CD4-positive, alpha-beta T cell (primary cell): ENCODE data around the gene JMJD6. TPM values are rescaled to one million over a fixed set of nuclear protein-coding genes. Genes with fewer than 3 reads are reported as not detected.

Source experiments
- ATAC-seq: fragments of 200-7000 bp; cut with Tn5 transposase; one replicate; pipeline ENCODE4 v1.10.0; 2022; ENCODE audit warnings: mild to moderate bottlenecking; ENCODE audit not compliant: poor library complexity
- CTCF ChIA-PET: fragments of 350-600 bp; sonication (Branson Sonifier 250); formaldehyde crosslinking; loops from one replicate; lab custom pipeline; 2021; ENCODE audit warnings: antibody characterized with exemption, inconsistent platforms; lab: Charles Lee
- POLR2A ChIA-PET: fragments of 350-600 bp; sonication (Branson Sonifier 250); formaldehyde crosslinking; loops from one replicate; lab custom pipeline; 2021; ENCODE audit warnings: antibody characterized with exemption, inconsistent platforms; lab: Charles Lee
- DNase-seq, 14 experiments: peaks; one replicate each; pipeline ENCODE4 v3.0.0-alpha.2; 2013 to 2020; ENCODE audit warnings: mixed read lengths in 2 of 14
- H3K27ac ChIP-seq, 2 donors: one replicate each; pipeline versions ENCODE4 v1.5.1 to v1.7.0; 2013; ENCODE audit warnings: low read length in 2 of 2, low read depth in 1 of 2, mild to moderate bottlenecking in 1 of 2
- H3K27me3 ChIP-seq, 2 experiments: 1 replicate in 1 of 2; 2 replicates in 1 of 2; pipeline versions ENCODE4 v1.6.1 to v1.7.0; 2013; ENCODE audit warnings: low read length in 2 of 2, control low read depth in 1 of 2, mild to moderate bottlenecking in 1 of 2, moderate library complexity in 1 of 2; ENCODE audit not compliant: insufficient read depth in 2 of 2, control insufficient read depth in 1 of 2
- H3K36me3 ChIP-seq: one replicate; pipeline ENCODE4 v1.6.1; 2013; ENCODE audit warnings: low read length, control low read depth; ENCODE audit not compliant: insufficient read depth
- H3K4me1 ChIP-seq: one replicate; pipeline ENCODE4 v1.6.1; 2013; ENCODE audit warnings: low read length, control low read depth; ENCODE audit not compliant: insufficient read depth
- H3K4me3 ChIP-seq: one replicate; pipeline ENCODE4 v1.5.1; 2013; ENCODE audit warnings: mild to moderate bottlenecking, low read length, moderate library complexity
- H3K9me3 ChIP-seq, 2 experiments: 1 replicate in 1 of 2; 2 replicates in 1 of 2; pipeline versions ENCODE4 v1.6.1 to v1.7.0; 2013; ENCODE audit warnings: low read length in 2 of 2, mild to moderate bottlenecking in 2 of 2, control low read depth in 1 of 2, moderate library complexity in 1 of 2; ENCODE audit not compliant: control insufficient read depth in 1 of 2, insufficient read depth in 1 of 2
- H3K27ac Mint-ChIP-seq: one replicate; pipeline ENCODE4 v1.8.0; 2020; ENCODE audit warnings: mixed read lengths
- H3K27me3 Mint-ChIP-seq: one replicate; pipeline ENCODE4 v1.8.0; 2021; ENCODE audit warnings: mixed read lengths
- H3K36me3 Mint-ChIP-seq: one replicate; pipeline ENCODE4 v1.8.0; 2021; ENCODE audit warnings: low read depth, mixed read lengths
- H3K4me1 Mint-ChIP-seq: one replicate; pipeline ENCODE4 v1.8.0; 2021; ENCODE audit warnings: low read depth, mixed read lengths
- H3K4me3 Mint-ChIP-seq: one replicate; pipeline ENCODE4 v1.8.0; 2020; ENCODE audit warnings: mild to moderate bottlenecking, mixed read lengths
- H3K9me3 Mint-ChIP-seq: one replicate; pipeline ENCODE4 v1.8.0; 2020; ENCODE audit warnings: mixed read lengths
- CTCF ChIP-seq: fragments of 200-600 bp; IDR thresholded peaks from one replicate; pipeline ENCODE4 v1.8.0; 2022; ENCODE audit warnings: antibody characterized with exemption, mild to moderate bottlenecking
- intact Hi-C, 2 experiments: fragments of 100-400 bp; cut with DNase I in 1 of 2; cut with micrococcal nuclease in 1 of 2; formaldehyde crosslinking; loops; one replicate each; pipeline versions ENCODE4 v1.15.1 to v1.9.0; 2023 to 2025; cut with DNase I, micrococcal nuclease
- polyA plus RNA-seq, 2 donors: library from polyadenylated mRNA; unstranded; fragments of 120-200 nt; gene quantifications; one replicate each; pipeline ENCODE4 v1.2.1, GENCODE V29; 2013
- total RNA-seq, 174 experiments: library from RNA in 2 of 174; stranded (reverse) in 2 of 174; gene quantifications; one replicate each; pipeline ENCODE4 v1.2.3 and lab custom pipeline; 2021 to 2026

JMJD6 gene
- total RNA-seq (100 to 1,000 TPM; 133 to 134 TPM), total RNA-seq (lab: John Stamatoyannopoulos, UW) (31.3 to 150 (median 57.9) reads per million in 172 experiments)
- 24.9 TPM for polyA plus RNA-seq (2013, experiment 1 of 2)
- polyA plus RNA-seq (2013, experiment 2 of 2): 38.7 TPM

- peak; percentile 81 for ATAC-seq
- Mint-ChIP-seq H3K27me3 (no peaks in the 10 kb centered on the region), H3K4me1 (peaks cover 50% of the 10 kb centered on the region), H3K9me3 (no peaks in the 10 kb centered on the region), H3K4me3 (peak within 1 kb of the TSS; percentile 100), H3K36me3 (peaks cover 78% of the 10 kb centered on the region), H3K27ac (peak within 1 kb of the TSS; percentile 99)
- Histone ChIP-seq H3K4me3 (peak within 1 kb of the TSS; percentile 77), H3K4me1 (peaks cover 80% of the 10 kb centered on the region), H3K27me3 (no peaks in the 10 kb centered on the region), H3K9me3 (no peaks in the 10 kb centered on the region), H3K36me3 (peaks cover 58% of the 10 kb centered on the region), H3K27ac (peak within 1 kb of the TSS; percentile 93 to 97)
- intact Hi-C loops: loop anchor here (1.0 to 5.0 kb wide), 6 partner anchors 11 to 416 kb away; partner anchors contain the start of genes SEC14L1 (in 1 of the 2) and SRSF2 (in 1 of the 2)
- CTCF ChIA-PET: interaction anchor here (1.0 to 4.2 kb wide), 5 partner anchors 9 to 26 kb away, joined by 3 to 34 read pairs (median 4); partner anchors contain the start of genes MFSD11 and SRSF2
- DNase-seq: peak in 11 of 14 experiments; percentile 88 to 98 (median 92)
- POLR2A ChIA-PET: interaction anchor here (0.6 to 5.6 kb wide), 11 partner anchors 9 to 1232 kb away, joined by 3 to 165 read pairs (median 12); partner anchors contain the start of genes MFSD11, MXRA7 and SRSF2
- TF ChIP-seq CTCF: no peak
These were observed at the start of gene JMJD6 for GRCh38 chr17:76726231-76726775. JMJD6 (minus strand) TSS chr17:76726606; CDS start chr17:76726475, 131 bp downstream.

- H3K36me3 ChIP-seq: peaks cover 49% of the 10 kb centered on the region
- peaks cover 68% of the 10 kb centered on the region for H3K36me3 Mint-ChIP-seq
These were observed 48.7 kb upstream of the JMJD6 start for GRCh38 chr17:76775021-76775600.

More at GRCh38 chr17:76775021-76775600, 48.7 kb upstream of the JMJD6 start:
- ChIA-PET POLR2A (no interaction called here), CTCF (no interaction called here)
- Mint-ChIP-seq H3K27ac (no peak overlapping the region), H3K9me3 (no peaks in the 10 kb centered on the region), H3K4me3 (no peak overlapping the region), H3K4me1 (peaks cover 23% of the 10 kb centered on the region), H3K27me3 (no peaks in the 10 kb centered on the region)
- ATAC-seq (no peak), DNase-seq (no peak)
- no peaks in the 10 kb centered on the region for H3K27me3 ChIP-seq
- intact Hi-C loops: no loop called here
- H3K4me1 ChIP-seq: peaks cover 22% of the 10 kb centered on the region
- no peak overlapping the region for H3K4me3 ChIP-seq
- no peak for TF ChIP-seq CTCF
- no peak overlapping the region for H3K27ac ChIP-seq
- no peaks in the 10 kb centered on the region for H3K9me3 ChIP-seq
